ENCODE results near the gene KAZALD1. TPM values are rescaled to one million over a fixed set of nuclear protein-coding genes. Genes with fewer than 3 reads are reported as not detected.

The KAZALD1 gene
- total and polyA plus RNA-seq, 10 of the 15 experiments (the other 5 are each of a cell fraction or from before 2014, with no cell fraction given) = 0.10 to 4.3 (median 1.9) TPM

GRCh38 chr10:101099901-101100300 is 38.1 kb downstream of the KAZALD1 start:
- WGBS (ENCODE audit: insufficient coverage, insufficient replicate concordance, low lambda C conversion rate, missing lambda C conversion rate) = 30% methylated on average over 6 of the region's 6 CpGs
- FAIRE-seq (no peak), DNase-seq (ENCODE audit: low read depth, low spot score) (no peak), ATAC-seq (no peak)
- BruUV-seq (replicated peaks) = no TSS peak
- POLR2A ChIA-PET = no interaction called here
- no peak overlapping the region for H3K9ac ChIP-seq (ENCODE audit: control insufficient read depth, insufficient read depth, low read length)
- no peaks in the 10 kb centered on the region for H3K4me1 ChIP-seq (ENCODE audit: control insufficient read depth, insufficient read depth, low read length)
- H3K9me3 ChIP-seq (replicated peaks; ENCODE audit: control insufficient read depth, insufficient read depth, low read length) = no peaks in the 10 kb centered on the region
- SMC1A ChIA-PET (ENCODE audit: uncharacterized antibody, unreplicated experiment) = interaction anchor here (7.6 kb wide), 1 partner anchor 42 kb away, joined by 72 read pairs; no protein-coding TSS in a partner anchor
- H2AFZ ChIP-seq (ENCODE audit: control insufficient read depth, low read depth, low read length) = no peak overlapping the region
- CTCF ChIA-PET = interaction anchor here (1.0 to 13.8 kb wide), 4 partner anchors 8 to 42 kb away, joined by 3 to 231 read pairs (median 4); no protein-coding TSS in a partner anchor
- no peak overlapping the region for H3K4me3 ChIP-seq
- in situ Hi-C loops (cut with MboI) = loop anchor here (5.0 kb wide), 1 partner anchor 42 kb away; no protein-coding TSS in a partner anchor
- no peaks in the 10 kb centered on the region for H3K79me2 ChIP-seq (ENCODE audit: control insufficient read depth, insufficient read depth, low read length)
- no peaks in the 10 kb centered on the region for H4K20me1 ChIP-seq (ENCODE audit: control insufficient read depth, insufficient read depth)
- intact Hi-C loops (cut with micrococcal nuclease; ENCODE audit: unreplicated experiment) = no loop called here
- no peak overlapping the region for H3K4me2 ChIP-seq (ENCODE audit: control insufficient read depth, insufficient read depth)
- no peak overlapping the region for H3K27ac ChIP-seq (ENCODE audit: control insufficient read depth, insufficient read depth)
- peaks cover 0 to 2% of the 10 kb centered on the region in 2 experiments; a peak in 2 of 4 replicates for H3K27me3 ChIP-seq (replicated peaks in 1 of 2; ENCODE audit: control insufficient read depth in 2 of 2, insufficient read depth in 2 of 2, low read length in 1 of 2)
- H3K36me3 ChIP-seq (ENCODE audit: control insufficient read depth in 2 of 2, insufficient read depth in 2 of 2, low read length in 1 of 2) = no peaks in the 10 kb centered on the region
- RAD21 ChIA-PET (ENCODE audit: unreplicated experiment) = interaction anchor here (7.0 kb wide), 1 partner anchor 41 kb away, joined by 93 read pairs; no protein-coding TSS in a partner anchor
- no peak for TF ChIP-seq SMAD5 (IDR thresholded peaks at IDR 0.05; ENCODE audit: low read depth)
- no peak for TF ChIP-seq PKNOX1 (IDR thresholded peaks at IDR 0.05)
- TF ChIP-seq ZBED1 (IDR thresholded peaks at IDR 0.05; ENCODE audit: borderline replicate concordance) = no peak
- no peak for TF ChIP-seq BRCA1 (IDR thresholded peaks at IDR 0.05; ENCODE audit: low read depth, low read length)
- TF ChIP-seq ZNF384 (IDR thresholded peaks at IDR 0.05; ENCODE audit: borderline replicate concordance, low read depth, low read length) = no peak
- TF ChIP-seq NFIC (IDR thresholded peaks at IDR 0.05; ENCODE audit: low read depth, low read length) = no peak
- TF ChIP-seq HCFC1 (IDR thresholded peaks at IDR 0.05; ENCODE audit: low read length) = no peak
- no peak for TF ChIP-seq CBX3 (IDR thresholded peaks at IDR 0.05; ENCODE audit: borderline replicate concordance, low read depth)
- no peak for TF ChIP-seq RBBP5 (conservative IDR thresholded peaks at IDR 0.05)
- no peak for TF ChIP-seq E2F4 (IDR thresholded peaks at IDR 0.05; ENCODE audit: low read depth, low read length)
- TF ChIP-seq HSF1 (IDR thresholded peaks at IDR 0.05; ENCODE audit: low read depth, low read length) = no peak
- no peak for TF ChIP-seq NFXL1 (IDR thresholded peaks at IDR 0.05; ENCODE audit: borderline replicate concordance)
- no peak for TF ChIP-seq CREB1 (IDR thresholded peaks at IDR 0.05; ENCODE audit: low read depth)
- TF ChIP-seq ZNF24 (IDR thresholded peaks at IDR 0.05) = no peak
- no peak for TF ChIP-seq ZBTB11 (CRISPR knock-in tag; IDR thresholded peaks at IDR 0.05)

Measured in GM12878 (cell line).